Ovary (tissue), 9 donors: ENCODE results near the gene COL5A3. TPM values are rescaled to one million over a fixed set of nuclear protein-coding genes. Genes with fewer than 3 reads are reported as not detected.
A peak's percentile ranks its signal among the peaks of the same experiment; 100 is the strongest.
"Not testable (repeated sequence)": the region's sequence is repeated elsewhere in the genome, so short reads cannot be mapped to it uniquely, and the experiment has no call there.

ENCODE experiments used
- DNase-seq, 5 donors: peaks; one replicate each; pipeline ENCODE4 v3.0.0-alpha.2; 2019 to 2020
- H3K27ac ChIP-seq, 2 donors: fragments of 200-600 bp; one replicate each; pipeline versions ENCODE4 v1.5.1 to v1.8.0; 2019 to 2022
- H3K27me3 ChIP-seq: fragments of 200-600 bp; one replicate; pipeline ENCODE4 v1.8.0; 2022
- H3K36me3 ChIP-seq: fragments of 200-600 bp; sonication (generic); one replicate; pipeline ENCODE4 v1.5.1; 2019
- H3K4me1 ChIP-seq: one replicate; pipeline ENCODE4 v1.8.1; 2013; ENCODE audit warnings: mild to moderate bottlenecking, moderate library complexity; ENCODE audit not compliant: insufficient read depth
- H3K4me3 ChIP-seq: fragments of 200-600 bp; sonication (generic); one replicate; pipeline ENCODE4 v1.5.1; 2017
- H3K9me3 ChIP-seq, 2 donors: fragments of 200-600 bp in 1 of 2; sonication (generic) in 1 of 2; one replicate each; pipeline versions ENCODE4 v1.5.1 to v1.8.1; 2013 to 2019; ENCODE audit warnings: mild to moderate bottlenecking in 1 of 2, moderate library complexity in 1 of 2
- EP300 ChIP-seq: sonication (generic); formaldehyde crosslinking; IDR thresholded peaks from one replicate; pipeline ENCODE4 v1.6.1; 2017; ENCODE audit warnings: antibody characterized with exemption
- POLR2A ChIP-seq: fragments of 450-650 bp; IDR thresholded peaks from one replicate; pipeline ENCODE4 v1.6.1; 2017; ENCODE audit warnings: antibody characterized with exemption, mild to moderate bottlenecking, moderate library complexity
- WGBS, 3 donors: extraction: QIAGEN DNeasy Blood & Tissue Kit in 1 of 3; methylation state at CpG; one replicate each; pipeline versions ENCODE4 v1.1.5 to v1.1.7; 2013 to 2017; 5-methylcytosine and 5-hydroxymethylcytosine counted together
- intact Hi-C, 4 donors: fragments of 100-400 bp; cut with DNase I; formaldehyde crosslinking; loops; one replicate each; pipeline versions ENCODE4 v1.11.0 to v1.15.1; 2022 to 2023
- polyA plus RNA-seq, 2 donors: library from polyadenylated mRNA; stranded (reverse); fragments of 200-250 nt in 1 of 2; fragments of 350-450 nt in 1 of 2; fragmentation: Illumina TruSeq in 1 of 2; extraction: RNeasy Lipid Tissue Mini Kit (QIAGEN cat#74804) in 1 of 2; gene quantifications; one replicate each; pipeline ENCODE4 v1.2.3, GENCODE V29; 2013 to 2014
- total RNA-seq, 7 donors: library from RNA; depleted of rRNA in 2 of 7; stranded (reverse); fragments of >200 nt in 2 of 7; fragmentation: NEBNext Ultra II Directional in 3 of 7; extraction: Animal tissue kit (Norgen Biotek cat#: 25700) in 3 of 7; gene quantifications; one replicate each; pipeline versions ENCODE4 v1.1.0 to v1.2.4, GENCODE V29; 2016 to 2023
- TF ChIP-seq, protein P1 (sequence below), 3 donors: fragments of 450-650 bp in 2 of 3; fragments of 200-600 bp in 1 of 3; IDR thresholded peaks; one replicate each; pipeline versions ENCODE4 v1.5.1 to v1.8.0; 2016 to 2022; ENCODE audit warnings: antibody characterized with exemption in 3 of 3, mild to moderate bottlenecking in 1 of 3
- donor health status: DM: no; HTN: no; CAD: no; lungs with moderate emphysema.
- donor health status: DM: no; HTN: no; CAD: no.
- donor health status: Bipolar disorder and iron deficiency.
- donor health status: DM: yes; HTN: yes; CAD: no.
- donor health status: DM: no; HTN: no; CAD: no.
- donor health status: DM: yes; HTN: yes; CAD: no.

The COL5A3 gene
- total and polyA plus RNA-seq, 9 donors = 1.5 to 9.0 (median 4.4) TPM

DNA sequence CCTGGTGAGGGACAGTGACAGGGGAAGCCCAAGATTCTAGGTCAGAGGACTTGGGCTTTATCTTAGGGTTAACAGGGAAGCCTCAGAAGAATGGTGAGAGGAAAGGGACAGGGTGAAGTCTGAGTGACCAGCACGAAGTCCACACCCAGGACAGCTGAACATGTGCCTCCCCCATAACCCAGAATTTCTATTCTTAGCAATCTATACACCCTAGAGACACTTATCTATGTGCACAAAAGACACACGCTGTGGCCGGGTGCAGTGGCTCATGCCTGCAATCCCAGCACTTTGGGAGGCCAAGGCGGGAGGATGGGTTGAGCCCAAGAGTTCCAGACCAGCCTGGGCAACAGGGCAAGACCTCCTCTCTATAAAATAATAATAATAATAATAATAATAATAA lies 62.9 kb downstream of the COL5A3 start:
- Histone ChIP-seq H3K36me3 (no peaks in the 10 kb centered on the region), H3K27ac (no peak overlapping the region), H3K4me3 (no peak overlapping the region), H3K4me1 (peaks cover 8% of the 10 kb centered on the region), H3K27me3 (no peaks in the 10 kb centered on the region), H3K9me3 (no peaks in the 10 kb centered on the region)
- no peak for DNase-seq
- TF ChIP-seq, protein P1, sequence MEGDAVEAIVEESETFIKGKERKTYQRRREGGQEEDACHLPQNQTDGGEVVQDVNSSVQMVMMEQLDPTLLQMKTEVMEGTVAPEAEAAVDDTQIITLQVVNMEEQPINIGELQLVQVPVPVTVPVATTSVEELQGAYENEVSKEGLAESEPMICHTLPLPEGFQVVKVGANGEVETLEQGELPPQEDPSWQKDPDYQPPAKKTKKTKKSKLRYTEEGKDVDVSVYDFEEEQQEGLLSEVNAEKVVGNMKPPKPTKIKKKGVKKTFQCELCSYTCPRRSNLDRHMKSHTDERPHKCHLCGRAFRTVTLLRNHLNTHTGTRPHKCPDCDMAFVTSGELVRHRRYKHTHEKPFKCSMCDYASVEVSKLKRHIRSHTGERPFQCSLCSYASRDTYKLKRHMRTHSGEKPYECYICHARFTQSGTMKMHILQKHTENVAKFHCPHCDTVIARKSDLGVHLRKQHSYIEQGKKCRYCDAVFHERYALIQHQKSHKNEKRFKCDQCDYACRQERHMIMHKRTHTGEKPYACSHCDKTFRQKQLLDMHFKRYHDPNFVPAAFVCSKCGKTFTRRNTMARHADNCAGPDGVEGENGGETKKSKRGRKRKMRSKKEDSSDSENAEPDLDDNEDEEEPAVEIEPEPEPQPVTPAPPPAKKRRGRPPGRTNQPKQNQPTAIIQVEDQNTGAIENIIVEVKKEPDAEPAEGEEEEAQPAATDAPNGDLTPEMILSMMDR (IDR thresholded peaks at IDR 0.05) = no peak
- TF ChIP-seq POLR2A = no peak
- no peak for TF ChIP-seq EP300
- intact Hi-C loops = no loop called here
- WGBS, 3 donors = 64 to 79% (median 77%) methylated on average over 4 of the region's 4 CpGs

DNA sequence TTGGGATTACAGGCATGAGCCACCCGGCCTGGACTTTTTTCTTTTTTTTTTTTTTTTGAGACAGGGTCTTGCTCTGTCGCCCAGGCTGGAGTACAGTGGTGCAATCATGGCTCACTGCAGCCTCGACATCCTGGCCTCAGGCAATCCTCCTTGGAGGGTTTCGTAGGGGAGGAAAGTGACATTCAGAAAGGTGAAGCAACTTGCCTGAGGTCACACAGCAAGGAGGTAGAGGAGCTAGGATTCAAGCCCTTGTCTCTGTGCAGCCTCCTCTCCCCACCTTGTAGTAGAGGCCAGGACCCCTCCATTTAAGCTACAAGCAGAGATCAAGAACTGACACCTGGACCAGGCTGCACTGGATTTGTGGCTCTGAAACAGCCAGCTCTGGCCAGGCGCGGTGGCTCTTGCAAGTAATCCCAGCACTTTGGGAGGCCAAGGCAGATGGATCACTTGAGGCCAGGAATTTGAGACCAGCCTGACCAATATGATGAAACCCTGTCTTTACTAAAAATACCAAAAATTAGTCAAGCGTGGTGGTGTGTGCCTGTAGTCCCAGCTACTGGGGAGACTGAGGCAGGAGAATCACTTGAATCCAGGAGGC lies 63.7 kb downstream of the COL5A3 start:
- intact Hi-C loops = not testable (repeated sequence)

DNA sequence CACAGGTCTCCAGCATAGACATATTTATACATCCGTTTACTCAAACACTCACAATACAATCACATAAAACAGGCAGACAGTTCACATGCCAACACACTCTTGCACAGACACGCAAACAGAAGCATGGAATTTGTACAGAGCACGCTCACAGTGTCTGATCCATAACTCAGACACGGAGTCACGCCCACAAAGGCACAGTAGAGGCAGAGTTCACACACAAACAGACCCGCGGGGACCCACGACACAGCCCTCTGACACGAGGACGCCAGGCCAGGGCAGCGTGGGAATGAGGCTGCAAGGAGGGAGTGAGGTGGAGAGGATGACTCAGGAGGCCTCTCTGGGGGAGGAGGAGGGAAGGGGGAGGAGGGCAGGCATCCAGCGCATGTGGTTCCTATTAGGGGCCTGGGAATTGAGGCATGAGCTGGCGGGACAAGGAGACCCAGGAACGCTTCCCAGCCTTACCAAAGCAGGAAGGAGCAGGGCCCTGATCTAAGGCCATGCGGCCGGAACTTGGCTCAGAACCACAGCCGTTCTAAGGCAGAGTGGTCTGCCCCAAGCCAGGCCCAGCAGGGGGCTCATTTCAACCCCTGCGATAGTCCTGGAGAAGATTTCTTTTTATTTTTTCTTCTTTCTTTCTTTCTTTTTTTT lies 64.9 kb downstream of the COL5A3 start:
- no peaks in the 10 kb centered on the region for H3K36me3 ChIP-seq
- WGBS, 3 donors = 2 to 5% (median 4%) methylated on average over 18 of the region's 18 CpGs
- DNase-seq = peak; percentile 90 to 94 (median 92)
- no peaks in the 10 kb centered on the region for H3K9me3 ChIP-seq
- H3K4me1 ChIP-seq = peaks cover 8% of the 10 kb centered on the region
- TF ChIP-seq EP300 (no peak), POLR2A (no peak)
- TF ChIP-seq, protein P1 (IDR thresholded peaks at IDR 0.05) = no peak
- intact Hi-C loops = no loop called here
- peak overlapping the region in 1 of 2 donors; percentile 53 for H3K27ac ChIP-seq
- H3K27me3 ChIP-seq = no peaks in the 10 kb centered on the region
- H3K4me3 ChIP-seq = no peak overlapping the region

More for the DNA sequence above, 63.7 kb downstream of the COL5A3 start:
- 86 to 90% (median 89%) methylated on average over 7 of the region's 7 CpGs for WGBS, 3 donors
- H3K27ac ChIP-seq, H3K4me3 ChIP-seq, H3K4me1 ChIP-seq, H3K9me3 ChIP-seq, H3K36me3 ChIP-seq, H3K27me3 ChIP-seq, DNase-seq: not testable (repeated sequence)

DNA sequence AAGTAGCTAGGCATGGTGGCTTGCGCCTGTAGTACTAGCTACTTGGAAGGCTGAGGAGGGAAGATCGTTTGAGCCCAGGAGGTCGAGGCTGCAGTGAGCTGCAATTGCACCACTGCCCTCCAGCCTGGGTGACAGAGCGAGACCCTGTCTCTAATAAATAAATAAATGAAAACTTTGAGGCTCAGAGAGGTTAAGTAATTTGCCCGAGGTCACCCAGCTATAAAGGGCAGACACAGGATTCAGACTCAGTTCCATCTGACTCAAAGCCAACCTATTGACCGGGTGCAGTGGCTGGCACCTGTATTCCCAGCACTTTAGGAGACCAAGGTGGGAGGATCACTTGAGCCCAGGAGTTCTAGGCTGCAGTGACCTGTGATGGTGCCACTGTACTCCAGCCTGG lies 66.6 kb downstream of the COL5A3 start:
- Histone ChIP-seq H3K27me3 (no peaks in the 10 kb centered on the region), H3K9me3 (no peaks in the 10 kb centered on the region), H3K27ac (no peak overlapping the region), H3K4me3 (no peak overlapping the region), H3K36me3 (no peaks in the 10 kb centered on the region), H3K4me1 (peaks cover 8% of the 10 kb centered on the region)
- WGBS, 3 donors = 84 to 92% (median 85%) methylated on average over 6 of the region's 6 CpGs
- no peak for DNase-seq
- intact Hi-C loops = no loop called here
- TF ChIP-seq, protein P1 (IDR thresholded peaks at IDR 0.05) = no peak
- no peak for TF ChIP-seq EP300
- no peak for TF ChIP-seq POLR2A

DNA sequence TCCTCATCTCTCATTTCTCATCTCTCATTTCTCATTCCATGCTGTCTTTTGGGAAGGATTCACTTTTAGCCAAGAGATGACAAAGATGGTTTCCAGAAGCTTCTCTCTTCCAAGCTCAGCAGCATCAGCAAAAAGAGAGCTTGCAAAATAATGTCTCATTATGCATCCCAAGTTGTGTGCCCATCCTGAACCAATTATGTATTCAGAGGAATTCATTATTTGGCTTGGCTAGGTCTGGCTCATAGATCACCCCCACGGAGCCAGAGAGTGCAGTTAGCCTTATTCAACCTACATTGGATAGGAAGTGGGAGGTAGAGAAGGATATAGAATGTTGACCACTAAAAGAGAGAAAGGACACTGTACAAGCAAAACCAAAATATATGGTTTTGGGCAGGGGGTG lies 68.6 kb downstream of the COL5A3 start:
- H3K36me3 ChIP-seq = no peaks in the 10 kb centered on the region
- TF ChIP-seq EP300 (no peak), POLR2A (no peak)
- TF ChIP-seq, protein P1 (IDR thresholded peaks at IDR 0.05) = no peak
- no peaks in the 10 kb centered on the region for H3K9me3 ChIP-seq
- no peaks in the 10 kb centered on the region for H3K27me3 ChIP-seq
- no peak overlapping the region for H3K27ac ChIP-seq
- intact Hi-C loops = no loop called here
- H3K4me3 ChIP-seq = no peak overlapping the region
- no peak for DNase-seq
- WGBS, 3 donors = 46 to 72% (median 62%) methylated on average over 1 of the region's 1 CpG
- peaks cover 8% of the 10 kb centered on the region for H3K4me1 ChIP-seq
